GM23248 (cell line): ENCODE results near the gene UBTD1.

Source experiments
- EZH2 ChIP-seq: fragments of 200-600 bp; sonication (generic); IDR thresholded peaks from 2 replicates; pipeline ENCODE4 v1.6.1; 2018; ENCODE audit warnings: antibody characterized with exemption, mild to moderate bottlenecking; ENCODE audit not compliant: insufficient read depth, poor library complexity, severe bottlenecking
- EZH2phosphoT487 ChIP-seq: fragments of 200-600 bp; sonication (generic); IDR thresholded peaks from 2 replicates; pipeline ENCODE4 v1.6.1; 2018; ENCODE audit warnings: antibody characterized with exemption, moderate library complexity, mild to moderate bottlenecking, low read depth; ENCODE audit not compliant: insufficient read depth

GRCh38 chr10:97474918-97475317, 23.8 kb upstream of the UBTD1 start:
- TF ChIP-seq EZH2 (no peak), EZH2phosphoT487 (no peak)
